VCaP (cell line): ENCODE results near the gene MANSC1.

ENCODE experiments used
- H3K27ac ChIP-seq: fragments of 450-650 bp; 2 replicates; pipeline ENCODE4 v1.5.1; 2017
- TF ChIP-seq, protein P1 (sequence below): fragments of 450-650 bp; conservative IDR thresholded peaks from 2 replicates; pipeline ENCODE4 v1.5.1; 2017; ENCODE audit warnings: mild to moderate bottlenecking, moderate library complexity

MANSC1 gene

DNA sequence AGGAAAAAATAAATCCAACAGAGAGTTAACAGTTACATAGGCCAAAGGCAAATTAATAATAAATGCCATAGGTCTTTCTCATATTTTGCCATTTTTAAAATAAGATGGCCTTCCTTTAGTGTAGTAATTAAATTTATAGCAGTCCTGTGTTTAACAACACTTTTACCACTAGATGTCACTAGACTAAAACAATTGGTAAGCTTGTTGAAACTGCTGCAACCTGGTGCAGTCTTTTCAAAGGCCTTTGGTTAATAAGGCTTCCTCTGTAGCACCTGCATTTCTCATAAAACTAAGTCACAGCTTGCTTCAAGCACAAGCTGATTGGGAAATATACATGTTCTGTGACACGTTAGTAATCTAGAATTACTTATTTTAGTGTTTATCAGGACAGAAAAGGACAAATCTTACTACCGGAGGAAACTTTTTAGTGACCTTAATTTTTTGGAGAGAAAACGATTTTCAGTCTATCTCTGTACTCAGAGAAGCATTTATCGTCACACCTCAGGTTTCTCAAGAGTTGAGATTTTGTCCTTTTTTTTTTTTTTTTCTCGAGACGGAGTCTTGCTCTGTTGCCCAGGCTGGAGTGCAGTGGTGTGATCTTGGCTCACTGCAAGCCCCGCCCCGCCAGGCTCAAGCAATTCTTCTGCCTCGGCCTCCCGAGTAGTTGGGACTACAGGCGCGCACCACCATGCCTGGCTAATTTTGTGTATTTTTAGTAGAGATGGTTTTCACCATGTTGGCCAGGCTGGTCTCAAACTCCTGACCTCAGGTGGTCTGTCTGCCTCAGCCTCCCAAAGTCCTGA lies 26.8 kb upstream of the MANSC1 start:
- peak overlapping the region; percentile 24; the same call in 1 of the 2 replicates for H3K27ac ChIP-seq
- TF ChIP-seq, protein P1, sequence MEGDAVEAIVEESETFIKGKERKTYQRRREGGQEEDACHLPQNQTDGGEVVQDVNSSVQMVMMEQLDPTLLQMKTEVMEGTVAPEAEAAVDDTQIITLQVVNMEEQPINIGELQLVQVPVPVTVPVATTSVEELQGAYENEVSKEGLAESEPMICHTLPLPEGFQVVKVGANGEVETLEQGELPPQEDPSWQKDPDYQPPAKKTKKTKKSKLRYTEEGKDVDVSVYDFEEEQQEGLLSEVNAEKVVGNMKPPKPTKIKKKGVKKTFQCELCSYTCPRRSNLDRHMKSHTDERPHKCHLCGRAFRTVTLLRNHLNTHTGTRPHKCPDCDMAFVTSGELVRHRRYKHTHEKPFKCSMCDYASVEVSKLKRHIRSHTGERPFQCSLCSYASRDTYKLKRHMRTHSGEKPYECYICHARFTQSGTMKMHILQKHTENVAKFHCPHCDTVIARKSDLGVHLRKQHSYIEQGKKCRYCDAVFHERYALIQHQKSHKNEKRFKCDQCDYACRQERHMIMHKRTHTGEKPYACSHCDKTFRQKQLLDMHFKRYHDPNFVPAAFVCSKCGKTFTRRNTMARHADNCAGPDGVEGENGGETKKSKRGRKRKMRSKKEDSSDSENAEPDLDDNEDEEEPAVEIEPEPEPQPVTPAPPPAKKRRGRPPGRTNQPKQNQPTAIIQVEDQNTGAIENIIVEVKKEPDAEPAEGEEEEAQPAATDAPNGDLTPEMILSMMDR, result peak; percentile 85

GRCh38 chr12:12372946-12373722 lies 23.1 kb upstream of the MANSC1 start:
- TF ChIP-seq, protein P1, result no peak
- H3K27ac ChIP-seq, result no peak overlapping the region

GRCh38 chr12:12367482-12367998 lies 17.5 kb upstream of the MANSC1 start:
- H3K27ac ChIP-seq, result no peak overlapping the region
- TF ChIP-seq, protein P1, result no peak

DNA sequence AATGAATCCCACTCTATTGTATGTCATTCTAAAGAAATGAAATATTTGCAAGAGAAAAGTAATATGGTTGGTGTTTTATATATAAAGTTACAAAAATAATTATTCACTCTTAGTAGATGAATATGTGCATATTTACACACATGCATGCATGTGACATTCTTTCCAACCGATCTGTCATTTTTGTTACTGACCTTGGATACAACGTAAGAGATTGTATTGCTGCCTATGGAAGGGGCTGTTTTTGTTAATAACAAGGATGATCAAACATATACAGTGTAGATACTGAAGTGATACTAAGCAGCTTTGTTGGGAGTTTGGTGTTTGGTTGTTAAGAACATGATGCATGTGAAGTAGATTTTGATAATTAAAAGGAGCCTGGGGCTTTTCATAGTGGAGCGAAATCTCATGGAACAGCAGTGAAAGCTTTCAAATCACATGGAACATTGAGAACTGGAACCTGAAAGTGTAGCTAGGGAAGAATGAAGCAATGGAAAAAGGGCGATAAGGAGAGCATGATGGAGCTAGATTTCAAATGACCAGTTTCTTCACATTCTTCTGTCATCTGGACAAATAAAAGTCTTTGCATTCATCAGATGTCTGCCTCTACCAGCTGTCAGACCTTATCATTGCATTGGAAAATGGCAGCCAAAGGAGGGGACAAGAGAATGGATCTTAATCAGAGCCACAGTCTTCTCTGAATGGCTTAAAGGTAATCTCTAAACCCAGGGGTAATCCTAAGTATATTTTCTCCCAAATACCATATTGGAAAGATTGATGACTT lies 16.8 kb upstream of the MANSC1 start:
- TF ChIP-seq, protein P1, result no peak
- H3K27ac ChIP-seq, result no peak overlapping the region

DNA sequence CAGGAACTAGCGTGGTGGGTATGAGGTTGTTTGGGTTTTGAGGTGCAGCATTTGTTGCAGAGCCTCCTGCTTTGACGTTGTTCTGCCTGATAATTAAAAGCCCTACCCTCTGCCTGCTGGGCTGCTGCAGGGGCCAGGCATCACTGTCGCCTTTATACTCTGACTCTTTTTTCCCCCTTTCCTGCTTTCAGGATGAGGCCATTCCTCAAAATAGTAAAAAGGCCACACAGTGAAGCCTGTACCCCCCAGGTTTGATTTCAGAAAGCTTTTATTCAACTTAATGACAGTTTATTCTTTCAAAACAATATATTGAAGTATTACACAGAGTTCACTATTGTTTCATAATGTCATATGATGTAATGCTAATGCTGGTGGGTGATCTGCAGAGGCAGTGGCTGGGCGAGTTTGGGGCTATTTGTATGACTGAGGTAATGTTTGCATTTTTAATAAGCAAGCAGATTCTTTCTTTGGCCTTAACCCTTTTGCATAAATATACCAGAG lies 15.9 kb upstream of the MANSC1 start:
- TF ChIP-seq, protein P1, result no peak
- no peak overlapping the region for H3K27ac ChIP-seq

DNA sequence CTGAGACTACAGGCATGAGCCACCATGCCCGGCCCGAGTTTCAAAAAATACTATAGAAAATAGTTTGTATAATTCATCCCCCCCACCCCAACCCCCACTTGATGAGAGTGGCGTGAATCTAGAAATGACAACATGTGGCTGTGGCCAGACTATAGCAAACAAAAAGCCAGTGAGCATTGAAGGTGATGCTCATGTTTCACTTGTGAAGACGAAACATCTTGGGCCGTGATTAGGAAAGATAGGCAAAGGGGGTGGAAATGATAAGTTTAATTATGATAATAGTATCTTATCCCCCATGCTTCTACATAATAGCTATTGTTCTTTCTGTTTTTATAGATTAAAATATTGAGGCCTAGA lies 15.4 kb upstream of the MANSC1 start:
- TF ChIP-seq, protein P1, result no peak
- no peak overlapping the region for H3K27ac ChIP-seq
